ENCODE measurements around the gene ST8SIA1.

- TF ChIP-seq RAD21 (IDR thresholded peaks at IDR 0.05; ENCODE audit: low read depth) (no peak), CTCF (IDR thresholded peaks at IDR 0.05 in 2 of 3, conservative IDR thresholded peaks at IDR 0.05 in 1 of 3; ENCODE audit: borderline replicate concordance in 1 of 3, insufficient read depth in 1 of 3, low read depth in 2 of 3, low read length in 2 of 3) (no peak), EZH2 (IDR thresholded peaks at IDR 0.05) (no peak), MAX (IDR thresholded peaks at IDR 0.05) (no peak), POLR2A (IDR thresholded peaks at IDR 0.05; ENCODE audit: borderline replicate concordance, extremely low read depth, insufficient read depth, insufficient read length) (no peak), EZH2phosphoT487 (IDR thresholded peaks at IDR 0.05; ENCODE audit: borderline replicate concordance) (no peak), REST (IDR thresholded peaks at IDR 0.05; ENCODE audit: low read depth) (no peak), POLR2AphosphoS5 (IDR thresholded peaks at IDR 0.05; ENCODE audit: low read depth, low read length) (no peak), TCF7L2 (IDR thresholded peaks at IDR 0.05; ENCODE audit: borderline replicate concordance, extremely low read depth, insufficient read depth, insufficient read length) (no peak), ATF3 (IDR thresholded peaks at IDR 0.05) (no peak), YY1 (IDR thresholded peaks at IDR 0.05; ENCODE audit: extremely low read depth, insufficient replicate concordance, low read depth, low read length) (no peak), SIN3A (IDR thresholded peaks at IDR 0.05; ENCODE audit: low read depth) (no peak), JUND (IDR thresholded peaks at IDR 0.05) (no peak)
Observed at GRCh38 chr12:22234561-22234960, 99.9 kb downstream of the ST8SIA1 start.
